CD4-positive, alpha-beta T cell treated with Interleukin-10 for 1 hour (primary cell): ENCODE data around the gene BAAT.
"Not testable (repeated sequence)": the region's sequence is repeated elsewhere in the genome, so short reads cannot be mapped to it uniquely, and the experiment has no call there.

Experiments used
- DNase-seq: peaks from one replicate; pipeline ENCODE4 v3.0.0-alpha.2; 2020

Gene BAAT

GRCh38 chr9:101359679-101360078, 25.1 kb downstream of the BAAT start:
- no peak for DNase-seq

- no peak for DNase-seq
Observed at GRCh38 chr9:101356619-101357018, 28.2 kb downstream of the BAAT start.

GRCh38 chr9:101354765-101355708, 29.8 kb downstream of the BAAT start:
- no peak for DNase-seq

GRCh38 chr9:101354143-101354764, 30.6 kb downstream of the BAAT start:
- no peak for DNase-seq

- DNase-seq, result no peak
Observed at GRCh38 chr9:101353683-101354082, 31.1 kb downstream of the BAAT start.

- DNase-seq, result no peak
Observed at GRCh38 chr9:101352892-101353463, 31.8 kb downstream of the BAAT start.

GRCh38 chr9:101350285-101350684, 34.5 kb downstream of the BAAT start:
- DNase-seq, result no peak

GRCh38 chr9:101342595-101342994, 42.2 kb downstream of the BAAT start:
- no peak for DNase-seq

- no peak for DNase-seq
Observed at GRCh38 chr9:101341958-101342357, 42.8 kb downstream of the BAAT start.

GRCh38 chr9:101337237-101337636, 47.6 kb downstream of the BAAT start:
- no peak for DNase-seq

- DNase-seq, result no peak
Observed at GRCh38 chr9:101336091-101336490, 48.7 kb downstream of the BAAT start.

GRCh38 chr9:101333926-101334702, 50.7 kb downstream of the BAAT start:
- DNase-seq, result no peak

GRCh38 chr9:101333490-101333889, 51.3 kb downstream of the BAAT start:
- no peak for DNase-seq

- DNase-seq, result no peak
Observed at GRCh38 chr9:101332362-101332761, 52.4 kb downstream of the BAAT start.

- DNase-seq, result not testable (repeated sequence)
Observed at GRCh38 chr9:101327422-101327909, 57.3 kb downstream of the BAAT start.

- no peak for DNase-seq
Observed at GRCh38 chr9:101326501-101326900, 58.3 kb downstream of the BAAT start.

GRCh38 chr9:101326035-101326434, 58.8 kb downstream of the BAAT start:
- DNase-seq, result no peak

GRCh38 chr9:101325053-101325452, 59.8 kb downstream of the BAAT start:
- DNase-seq, result no peak

GRCh38 chr9:101324245-101324804, 60.5 kb downstream of the BAAT start:
- no peak for DNase-seq

GRCh38 chr9:101323129-101323528, 61.7 kb downstream of the BAAT start:
- DNase-seq, result no peak

GRCh38 chr9:101317735-101318134, 67.1 kb downstream of the BAAT start:
- no peak for DNase-seq

- no peak for DNase-seq
Observed at GRCh38 chr9:101315112-101315450, 69.7 kb downstream of the BAAT start.

GRCh38 chr9:101312661-101313060, 72.1 kb downstream of the BAAT start:
- no peak for DNase-seq
